H9 (cell line): ENCODE measurements around the gene NEUROG3. TPM values are rescaled to one million over a fixed set of nuclear protein-coding genes. Genes with fewer than 3 reads are reported as not detected.

Experiments used
- DNase-seq: peaks from one replicate; pipeline ENCODE4 v3.0.0-alpha.2; 2017
- H2AFZ ChIP-seq: one replicate; pipeline ENCODE4 v1.6.1; 2013; ENCODE audit warnings: mild to moderate bottlenecking, low read length, control low read depth, moderate library complexity
- H2AK5ac ChIP-seq: 2 replicates; pipeline ENCODE4 v1.6.1; 2013; ENCODE audit warnings: low read length, control low read depth, mixed read lengths; ENCODE audit not compliant: insufficient read length
- H2BK120ac ChIP-seq: one replicate; pipeline ENCODE4 v1.6.1; 2013; ENCODE audit warnings: low read depth, mild to moderate bottlenecking, low read length, control low read depth, inconsistent platforms; ENCODE audit not compliant: poor library complexity, severe bottlenecking
- H2BK12ac ChIP-seq: 2 replicates; pipeline ENCODE4 v1.6.1; 2013; ENCODE audit warnings: low read length, control low read depth, mixed read lengths, low read depth; ENCODE audit not compliant: insufficient read length
- H2BK15ac ChIP-seq: 2 replicates; pipeline ENCODE4 v1.6.1; 2013; ENCODE audit warnings: low read depth, low read length, control low read depth
- H2BK20ac ChIP-seq: one replicate; pipeline ENCODE4 v1.6.1; 2013; ENCODE audit warnings: low read depth, mild to moderate bottlenecking, low read length, control low read depth, inconsistent platforms; ENCODE audit not compliant: poor library complexity, severe bottlenecking
- H2BK5ac ChIP-seq: 2 replicates; pipeline ENCODE4 v1.6.1; 2013; ENCODE audit warnings: low read length, control low read depth, mixed read lengths; ENCODE audit not compliant: insufficient read length
- H3K14ac ChIP-seq: 2 replicates; pipeline ENCODE4 v1.6.1; 2013; ENCODE audit warnings: low read length, control low read depth; ENCODE audit not compliant: insufficient read depth
- H3K18ac ChIP-seq: 2 replicates; pipeline ENCODE4 v1.6.1; 2013; ENCODE audit warnings: low read depth, mild to moderate bottlenecking, mixed read lengths, low read length, control low read depth; ENCODE audit not compliant: insufficient read length
- H3K23ac ChIP-seq: 2 replicates; pipeline ENCODE4 v1.6.1; 2013; ENCODE audit warnings: low read length, control low read depth, mixed read lengths, low read depth; ENCODE audit not compliant: insufficient read length
- H3K23me2 ChIP-seq: 2 replicates; pipeline ENCODE4 v1.6.1; 2013; ENCODE audit warnings: low read depth, mild to moderate bottlenecking, mixed read lengths, low read length, control low read depth; ENCODE audit not compliant: insufficient read length, poor library complexity, severe bottlenecking
- H3K27ac ChIP-seq: 2 replicates; pipeline ENCODE4 v1.5.1; 2013; ENCODE audit warnings: low read length, control low read depth, mixed read lengths, low read depth; ENCODE audit not compliant: insufficient read length
- H3K27me3 ChIP-seq: 2 replicates; pipeline ENCODE4 v1.6.1; 2013; ENCODE audit warnings: low read length, control low read depth, inconsistent platforms; ENCODE audit not compliant: insufficient read depth
- H3K4ac ChIP-seq: 2 replicates; pipeline ENCODE4 v1.6.1; 2013; ENCODE audit warnings: low read depth, mild to moderate bottlenecking, control low read depth, inconsistent platforms, low read length, moderate library complexity
- H3K4me1 ChIP-seq: 2 replicates; pipeline ENCODE4 v1.6.1; 2013; ENCODE audit warnings: low read length, control low read depth, inconsistent platforms; ENCODE audit not compliant: insufficient read depth
- H3K4me2 ChIP-seq: 2 replicates; pipeline ENCODE4 v1.6.1; 2013; ENCODE audit warnings: low read length, control low read depth, mixed read lengths; ENCODE audit not compliant: insufficient read length, insufficient read depth
- H3K56ac ChIP-seq: 2 replicates; pipeline ENCODE4 v1.6.1; 2013; ENCODE audit warnings: low read depth, mild to moderate bottlenecking, mixed read lengths, low read length, control low read depth; ENCODE audit not compliant: insufficient read length
- H3K79me1 ChIP-seq: 2 replicates; pipeline ENCODE4 v1.6.1; 2013; ENCODE audit warnings: low read depth, mild to moderate bottlenecking, moderate library complexity, low read length, control low read depth, inconsistent platforms; ENCODE audit not compliant: insufficient read depth, poor library complexity, severe bottlenecking
- H3K79me2 ChIP-seq: 2 replicates; pipeline ENCODE4 v1.6.1; 2013; ENCODE audit warnings: low read length, control low read depth, inconsistent platforms; ENCODE audit not compliant: insufficient read depth
- H3K9ac ChIP-seq: 2 replicates; pipeline ENCODE4 v1.6.1; 2013; ENCODE audit warnings: low read length, control low read depth, mixed read lengths; ENCODE audit not compliant: insufficient read length; ENCODE audit errors: extremely low read depth
- H3K9me3 ChIP-seq: one replicate; pipeline ENCODE4 v1.6.1; 2013; ENCODE audit warnings: low read depth, low read length, inconsistent platforms; ENCODE audit not compliant: control insufficient read depth
- H3T11ph ChIP-seq: one replicate; pipeline ENCODE4 v1.6.1; 2013; ENCODE audit warnings: mild to moderate bottlenecking, low read length, control low read depth, inconsistent platforms
- H4K20me1 ChIP-seq: one replicate; pipeline ENCODE4 v1.6.1; 2013; ENCODE audit not compliant: control insufficient read depth, insufficient read length, insufficient read depth
- H4K5ac ChIP-seq: 2 replicates; pipeline ENCODE4 v1.6.1; 2013; ENCODE audit warnings: low read depth, mild to moderate bottlenecking, mixed read lengths, low read length, control low read depth; ENCODE audit not compliant: insufficient read length
- H4K8ac ChIP-seq: replicated peaks from 2 replicates; pipeline ENCODE4 v1.6.1; 2013; ENCODE audit warnings: low read length, control low read depth, mixed read lengths, low read depth; ENCODE audit not compliant: insufficient read length
- H4K91ac ChIP-seq: 2 replicates; pipeline ENCODE4 v1.6.1; 2013; ENCODE audit warnings: low read depth, mild to moderate bottlenecking, moderate library complexity, mixed read lengths, low read length, control low read depth; ENCODE audit not compliant: insufficient read length
- H3K27ac Mint-ChIP-seq, 3 experiments: 2 replicates in 2 of 3; 3 replicates in 1 of 3; pipeline ENCODE4 v1.8.0; 2020 to 2021; ENCODE audit warnings: mixed read lengths in 3 of 3, mild to moderate bottlenecking in 1 of 3, moderate library complexity in 1 of 3
- H3K27me3 Mint-ChIP-seq: 2 replicates; pipeline ENCODE4 v1.8.0; 2021; ENCODE audit warnings: low read depth, mild to moderate bottlenecking, moderate library complexity, mixed read lengths
- H3K36me3 Mint-ChIP-seq, 3 experiments: 2 replicates in 2 of 3; 3 replicates in 1 of 3; pipeline ENCODE4 v1.8.0; 2020 to 2021; ENCODE audit warnings: low read depth in 3 of 3, mixed read lengths in 3 of 3; ENCODE audit not compliant: insufficient read depth in 1 of 3
- H3K4me1 Mint-ChIP-seq, 2 experiments: 2 replicates each; pipeline ENCODE4 v1.8.0; 2020; ENCODE audit warnings: mixed read lengths in 2 of 2
- H3K4me3 Mint-ChIP-seq, 2 experiments: 2 replicates in 1 of 2; 3 replicates in 1 of 2; pipeline ENCODE4 v1.8.0; 2020 to 2021; ENCODE audit warnings: mild to moderate bottlenecking in 2 of 2, mixed read lengths in 2 of 2, moderate library complexity in 1 of 2
- H3K9me3 Mint-ChIP-seq, 2 experiments: 2 replicates in 1 of 2; 3 replicates in 1 of 2; pipeline ENCODE4 v1.8.0; 2020; ENCODE audit warnings: mild to moderate bottlenecking in 2 of 2, mixed read lengths in 2 of 2, moderate library complexity in 1 of 2
- CTCF ChIP-seq: fragments of 200-600 bp; sonication (generic); conservative IDR thresholded peaks from 3 replicates; pipeline ENCODE4 v1.8.0; 2021; ENCODE audit warnings: antibody characterized with exemption, mild to moderate bottlenecking
- WGBS: extraction: QIAGEN DNeasy Blood & Tissue Kit; methylation state at CpG from one replicate; pipeline ENCODE4 v1.1.7; 2013; ENCODE audit warnings: missing lambda C conversion rate, low lambda C conversion rate, mixed read lengths; ENCODE audit not compliant: insufficient read length; ENCODE audit errors: extremely low coverage; 5-methylcytosine and 5-hydroxymethylcytosine counted together
- total RNA-seq: library from RNA; stranded (reverse); gene quantifications from 2 replicates; pipeline ENCODE4 v1.2.1, GENCODE V29; 2021

The NEUROG3 gene
- total RNA-seq, 1 experiment from 2014 or later: not detected

- no CpG with 5 or more reads among the region's 41 CpGs for WGBS
- peak overlapping the region; percentile 56 to 78 for H3K4me3 Mint-ChIP-seq
- Histone ChIP-seq H2AFZ (no peak overlapping the region), H3K79me2 (no peaks in the 10 kb centered on the region), H3K9ac (no peak overlapping the region), H4K5ac (no peak overlapping the region), H3T11ph (no peak overlapping the region), H2BK5ac (no peak overlapping the region), H3K9me3 (no peaks in the 10 kb centered on the region), H4K20me1 (no peaks in the 10 kb centered on the region), H3K18ac (peak overlapping the region; percentile 33), H2AK5ac (no peak overlapping the region), H3K4me1 (peaks cover 10% of the 10 kb centered on the region; the same call in 1 of the 2 replicates), H3K14ac (no peak overlapping the region; the same call in 1 of the 2 replicates), H4K91ac (no peak overlapping the region), H3K4me2 (peak overlapping the region; percentile 76), H2BK15ac (no peak overlapping the region), H2BK120ac (no peak overlapping the region), H3K27me3 (peaks cover 72% of the 10 kb centered on the region), H4K8ac (no peak overlapping the region), H3K56ac (no peak overlapping the region), H3K27ac (no peak overlapping the region), H3K79me1 (no peaks in the 10 kb centered on the region), H3K23me2 (peaks cover 29% of the 10 kb centered on the region), H2BK12ac (no peak overlapping the region), H2BK20ac (no peak overlapping the region), H3K4ac (no peak overlapping the region), H3K23ac (no peak overlapping the region)
- peak; percentile 90 for DNase-seq
- H3K36me3 Mint-ChIP-seq: no peaks in the 10 kb centered on the region; a peak in 1 of 7 replicates
- TF ChIP-seq CTCF: no peak
- no peaks in the 10 kb centered on the region; the same call in none of the 2 replicates for H3K27me3 Mint-ChIP-seq
- H3K4me1 Mint-ChIP-seq: peaks cover 46 to 48% of the 10 kb centered on the region in 2 experiments
- H3K27ac Mint-ChIP-seq: peak overlapping the region in 1 of 3 experiments; percentile 91; a peak in 2 of 7 replicates
- no peaks in the 10 kb centered on the region; a peak in 1 of 5 replicates for H3K9me3 Mint-ChIP-seq
Observed at GRCh38 chr10:69568472-69569395, 4.5 kb downstream of the NEUROG3 start.
